ENCODE data around the gene LRTM2. TPM values are rescaled to one million over a fixed set of nuclear protein-coding genes. Genes with fewer than 3 reads are reported as not detected.

The LRTM2 gene
- total RNA-seq, 1 experiment from 2014 or later, result not detected

DNA sequence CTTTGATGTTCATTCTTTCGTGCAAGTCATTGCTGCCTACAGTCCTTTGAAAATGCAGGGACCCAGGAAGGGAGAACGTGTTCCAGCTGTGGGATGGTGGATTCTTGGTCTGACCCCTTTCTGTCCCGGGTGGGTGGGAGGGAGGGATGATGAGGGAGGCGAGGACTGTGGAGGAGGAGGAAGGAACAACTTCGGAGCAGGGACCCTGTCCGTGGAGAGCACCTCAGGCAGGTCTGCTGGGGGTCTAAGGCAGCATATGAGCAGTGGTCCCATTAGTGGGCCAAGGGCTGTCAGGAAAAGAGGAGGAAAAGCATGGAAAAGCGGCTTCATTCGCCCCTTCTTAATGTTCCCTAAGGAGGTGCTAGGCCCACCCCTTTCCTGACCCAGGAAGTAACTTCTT, 62.0 kb downstream of the LRTM2 start:
- Histone ChIP-seq H3K36me3 (ENCODE audit: control insufficient read depth, insufficient read depth, low read length) (no peaks in the 10 kb centered on the region), H3K9me3 (ENCODE audit: control insufficient read depth, insufficient read depth, low read depth, low read length) (no peaks in the 10 kb centered on the region), H3K27me3 (ENCODE audit: control insufficient read depth, insufficient read depth, low read length) (no peaks in the 10 kb centered on the region), H3K27ac (ENCODE audit: low read length) (no peak overlapping the region), H3K4me1 (ENCODE audit: control insufficient read depth, insufficient read depth, low read length) (no peaks in the 10 kb centered on the region), H3K4me3 (ENCODE audit: low read depth in 2 of 2, low read length in 2 of 2) (no peak overlapping the region)
- CTCF ChIA-PET, result no interaction called here
- intact Hi-C loops (cut with micrococcal nuclease; ENCODE audit: unreplicated experiment), result no loop called here
- no peak for DNase-seq (ENCODE audit: low read depth, low spot score)
- POLR2A ChIA-PET, result no interaction called here
- in situ Hi-C loops (cut with HindIII; ENCODE audit: low pct_unique_long_range_greater_than_20kb, low sequenced_read_pairs), result no loop called here
- BruUV-seq (replicated peaks), result no TSS peak
- ATAC-seq, result no peak
- TF ChIP-seq, protein P1, sequence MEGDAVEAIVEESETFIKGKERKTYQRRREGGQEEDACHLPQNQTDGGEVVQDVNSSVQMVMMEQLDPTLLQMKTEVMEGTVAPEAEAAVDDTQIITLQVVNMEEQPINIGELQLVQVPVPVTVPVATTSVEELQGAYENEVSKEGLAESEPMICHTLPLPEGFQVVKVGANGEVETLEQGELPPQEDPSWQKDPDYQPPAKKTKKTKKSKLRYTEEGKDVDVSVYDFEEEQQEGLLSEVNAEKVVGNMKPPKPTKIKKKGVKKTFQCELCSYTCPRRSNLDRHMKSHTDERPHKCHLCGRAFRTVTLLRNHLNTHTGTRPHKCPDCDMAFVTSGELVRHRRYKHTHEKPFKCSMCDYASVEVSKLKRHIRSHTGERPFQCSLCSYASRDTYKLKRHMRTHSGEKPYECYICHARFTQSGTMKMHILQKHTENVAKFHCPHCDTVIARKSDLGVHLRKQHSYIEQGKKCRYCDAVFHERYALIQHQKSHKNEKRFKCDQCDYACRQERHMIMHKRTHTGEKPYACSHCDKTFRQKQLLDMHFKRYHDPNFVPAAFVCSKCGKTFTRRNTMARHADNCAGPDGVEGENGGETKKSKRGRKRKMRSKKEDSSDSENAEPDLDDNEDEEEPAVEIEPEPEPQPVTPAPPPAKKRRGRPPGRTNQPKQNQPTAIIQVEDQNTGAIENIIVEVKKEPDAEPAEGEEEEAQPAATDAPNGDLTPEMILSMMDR (IDR thresholded peaks at IDR 0.05), result no peak
- no peak for TF ChIP-seq SIN3A (IDR thresholded peaks at IDR 0.05; ENCODE audit: borderline replicate concordance, insufficient read depth, low read depth, low read length)
- no peak for TF ChIP-seq TCF7L2 (IDR thresholded peaks at IDR 0.05; ENCODE audit: low read depth, low read length)
- TF ChIP-seq, protein P2, sequence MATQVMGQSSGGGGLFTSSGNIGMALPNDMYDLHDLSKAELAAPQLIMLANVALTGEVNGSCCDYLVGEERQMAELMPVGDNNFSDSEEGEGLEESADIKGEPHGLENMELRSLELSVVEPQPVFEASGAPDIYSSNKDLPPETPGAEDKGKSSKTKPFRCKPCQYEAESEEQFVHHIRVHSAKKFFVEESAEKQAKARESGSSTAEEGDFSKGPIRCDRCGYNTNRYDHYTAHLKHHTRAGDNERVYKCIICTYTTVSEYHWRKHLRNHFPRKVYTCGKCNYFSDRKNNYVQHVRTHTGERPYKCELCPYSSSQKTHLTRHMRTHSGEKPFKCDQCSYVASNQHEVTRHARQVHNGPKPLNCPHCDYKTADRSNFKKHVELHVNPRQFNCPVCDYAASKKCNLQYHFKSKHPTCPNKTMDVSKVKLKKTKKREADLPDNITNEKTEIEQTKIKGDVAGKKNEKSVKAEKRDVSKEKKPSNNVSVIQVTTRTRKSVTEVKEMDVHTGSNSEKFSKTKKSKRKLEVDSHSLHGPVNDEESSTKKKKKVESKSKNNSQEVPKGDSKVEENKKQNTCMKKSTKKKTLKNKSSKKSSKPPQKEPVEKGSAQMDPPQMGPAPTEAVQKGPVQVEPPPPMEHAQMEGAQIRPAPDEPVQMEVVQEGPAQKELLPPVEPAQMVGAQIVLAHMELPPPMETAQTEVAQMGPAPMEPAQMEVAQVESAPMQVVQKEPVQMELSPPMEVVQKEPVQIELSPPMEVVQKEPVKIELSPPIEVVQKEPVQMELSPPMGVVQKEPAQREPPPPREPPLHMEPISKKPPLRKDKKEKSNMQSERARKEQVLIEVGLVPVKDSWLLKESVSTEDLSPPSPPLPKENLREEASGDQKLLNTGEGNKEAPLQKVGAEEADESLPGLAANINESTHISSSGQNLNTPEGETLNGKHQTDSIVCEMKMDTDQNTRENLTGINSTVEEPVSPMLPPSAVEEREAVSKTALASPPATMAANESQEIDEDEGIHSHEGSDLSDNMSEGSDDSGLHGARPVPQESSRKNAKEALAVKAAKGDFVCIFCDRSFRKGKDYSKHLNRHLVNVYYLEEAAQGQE (IDR thresholded peaks at IDR 0.05; ENCODE audit: insufficient read depth in 1 of 2, low read depth in 2 of 2, low read length in 1 of 2), result no peak
- no peak for TF ChIP-seq POLR2AphosphoS5 (IDR thresholded peaks at IDR 0.05; ENCODE audit: low read depth, low read length)

DNA sequence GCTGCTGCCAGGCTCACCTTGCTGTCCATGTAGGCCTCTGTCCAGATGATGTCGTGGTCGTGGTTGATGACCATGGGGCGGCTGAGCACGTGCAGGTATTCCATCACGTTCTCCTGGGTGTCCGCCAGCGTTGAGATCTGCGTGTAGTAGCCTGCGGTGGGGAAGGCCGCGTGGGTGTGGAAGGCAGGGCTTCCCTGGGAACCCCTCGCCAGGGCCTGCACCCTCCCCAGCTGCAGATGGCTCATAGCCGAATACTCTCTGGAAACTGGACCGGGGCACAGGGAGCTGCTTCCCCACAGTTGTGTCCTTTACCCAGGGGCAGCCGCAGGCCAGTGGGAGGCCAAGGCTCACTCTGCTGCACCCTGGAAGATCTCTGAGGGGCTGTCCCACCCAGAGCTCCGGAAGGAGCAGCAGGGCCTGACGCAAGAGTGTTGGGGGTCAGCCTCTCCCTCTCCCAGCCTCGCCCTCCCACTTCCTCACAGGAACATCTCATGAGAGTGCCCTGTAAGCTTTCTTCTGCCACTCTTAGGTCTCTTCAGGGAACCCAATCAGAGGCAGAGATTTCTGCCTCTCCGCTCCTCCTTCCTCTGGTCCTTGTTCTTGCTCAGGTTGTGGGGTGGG, 62.6 kb downstream of the LRTM2 start:
- ATAC-seq, result no peak
- no peak for DNase-seq (ENCODE audit: low read depth, low spot score)
- Histone ChIP-seq H3K9me3 (ENCODE audit: control insufficient read depth, insufficient read depth, low read depth, low read length) (no peaks in the 10 kb centered on the region), H3K4me3 (ENCODE audit: low read depth in 2 of 2, low read length in 2 of 2) (no peak overlapping the region), H3K4me1 (ENCODE audit: control insufficient read depth, insufficient read depth, low read length) (no peaks in the 10 kb centered on the region), H3K27me3 (ENCODE audit: control insufficient read depth, insufficient read depth, low read length) (no peaks in the 10 kb centered on the region), H3K27ac (ENCODE audit: low read length) (no peak overlapping the region), H3K36me3 (ENCODE audit: control insufficient read depth, insufficient read depth, low read length) (no peaks in the 10 kb centered on the region)
- intact Hi-C loops (cut with micrococcal nuclease; ENCODE audit: unreplicated experiment) (no loop called here), in situ Hi-C loops (cut with HindIII; ENCODE audit: low pct_unique_long_range_greater_than_20kb, low sequenced_read_pairs) (no loop called here)
- TF ChIP-seq SIN3A (IDR thresholded peaks at IDR 0.05; ENCODE audit: borderline replicate concordance, insufficient read depth, low read depth, low read length) (no peak), TCF7L2 (IDR thresholded peaks at IDR 0.05; ENCODE audit: low read depth, low read length) (no peak)
- BruUV-seq (replicated peaks), result no TSS peak
- CTCF ChIA-PET, result no interaction called here
- POLR2A ChIA-PET, result no interaction called here

DNA sequence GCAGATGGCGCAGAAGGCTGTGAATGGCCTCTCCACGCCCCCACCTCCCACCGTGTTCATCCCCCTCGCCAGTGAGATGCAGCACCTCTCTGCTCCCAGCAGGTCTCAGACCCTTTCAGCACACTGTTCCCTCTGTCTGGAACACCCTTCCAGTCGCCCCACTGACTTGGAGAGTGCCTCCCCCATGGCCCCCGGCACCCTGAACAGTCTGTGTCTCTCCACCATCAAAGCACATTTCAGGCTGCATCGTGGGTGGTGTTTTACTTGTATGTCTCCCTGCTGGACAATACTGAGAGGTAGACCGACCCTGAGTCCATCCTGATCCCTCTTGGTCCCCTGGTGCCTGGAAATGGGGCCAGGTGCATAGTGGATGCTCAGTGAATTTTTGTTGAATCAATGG, 63.1 kb downstream of the LRTM2 start:
- in situ Hi-C loops (cut with HindIII; ENCODE audit: low pct_unique_long_range_greater_than_20kb, low sequenced_read_pairs) (no loop called here), intact Hi-C loops (cut with micrococcal nuclease; ENCODE audit: unreplicated experiment) (no loop called here)
- no peak for DNase-seq (ENCODE audit: low read depth, low spot score)
- Histone ChIP-seq H3K9me3 (ENCODE audit: control insufficient read depth, insufficient read depth, low read depth, low read length) (no peaks in the 10 kb centered on the region), H3K27ac (ENCODE audit: low read length) (no peak overlapping the region), H3K4me1 (ENCODE audit: control insufficient read depth, insufficient read depth, low read length) (no peaks in the 10 kb centered on the region), H3K36me3 (ENCODE audit: control insufficient read depth, insufficient read depth, low read length) (no peaks in the 10 kb centered on the region), H3K4me3 (ENCODE audit: low read depth in 2 of 2, low read length in 2 of 2) (no peak overlapping the region), H3K27me3 (ENCODE audit: control insufficient read depth, insufficient read depth, low read length) (no peaks in the 10 kb centered on the region)
- ATAC-seq, result no peak
- TF ChIP-seq TCF7L2 (IDR thresholded peaks at IDR 0.05; ENCODE audit: low read depth, low read length), result no peak
- no peak for TF ChIP-seq SIN3A (IDR thresholded peaks at IDR 0.05; ENCODE audit: borderline replicate concordance, insufficient read depth, low read depth, low read length)
- TF ChIP-seq, protein P2 (IDR thresholded peaks at IDR 0.05; ENCODE audit: insufficient read depth in 1 of 2, low read depth in 2 of 2, low read length in 1 of 2), result no peak
- CTCF ChIA-PET, result no interaction called here
- POLR2A ChIA-PET, result no interaction called here
- no TSS peak for BruUV-seq (replicated peaks)
